Fibroblast of the aortic adventitia (primary cell): ENCODE results near the gene CCNB2. TPM values are rescaled to one million over a fixed set of nuclear protein-coding genes. Genes with fewer than 3 reads are reported as not detected.
"Not testable (repeated sequence)": the region's sequence is repeated elsewhere in the genome, so short reads cannot be mapped to it uniquely, and the experiment has no call there.

Experiments
- DNase-seq: peaks from one replicate; pipeline ENCODE4 v3.0.0-alpha.2; 2010; ENCODE audit warnings: low read depth
- H3K4me3 ChIP-seq: 2 replicates; pipeline ENCODE4 v1.5.1; 2011; ENCODE audit warnings: low read depth, mild to moderate bottlenecking, control low read depth, low read length, moderate library complexity
- CTCF ChIP-seq: IDR thresholded peaks from 2 replicates; pipeline ENCODE4 v1.5.1; 2011; ENCODE audit warnings: mild to moderate bottlenecking, low read length, control low read depth, inconsistent platforms; ENCODE audit not compliant: insufficient read depth
- total RNA-seq: library from RNA; depleted of rRNA; stranded (reverse); fragments of >200 nt; gene quantifications from 2 replicates; pipeline ENCODE4 v1.2.3, GENCODE V29; 2012; ENCODE audit warnings: low replicate concordance

The CCNB2 gene
- total RNA-seq, 1 donor, result 32.1 TPM

- DNase-seq, result no peak
These were observed 38.3 kb downstream of the CCNB2 start for GRCh38 chr15:59143281-59143680.

GRCh38 chr15:59144594-59144993 lies 39.6 kb downstream of the CCNB2 start:
- DNase-seq, result peak; percentile 22
- TF ChIP-seq CTCF, result peak; percentile 24

More at GRCh38 chr15:59143281-59143680, 38.3 kb downstream of the CCNB2 start:
- no peak for TF ChIP-seq CTCF
- no peak overlapping the region for H3K4me3 ChIP-seq

GRCh38 chr15:59147666-59148065 lies 42.7 kb downstream of the CCNB2 start:
- DNase-seq, result no peak
- H3K4me3 ChIP-seq, result no peak overlapping the region
- no peak for TF ChIP-seq CTCF

More at GRCh38 chr15:59144594-59144993, 39.6 kb downstream of the CCNB2 start:
- not testable (repeated sequence) for H3K4me3 ChIP-seq

GRCh38 chr15:59148153-59148833 lies 43.3 kb downstream of the CCNB2 start:
- peak; percentile 82 for DNase-seq
- H3K4me3 ChIP-seq, result no peak overlapping the region
- no peak for TF ChIP-seq CTCF

- DNase-seq, result peak; percentile 12
- TF ChIP-seq CTCF, result no peak
- no peak overlapping the region for H3K4me3 ChIP-seq
These were observed 45.2 kb downstream of the CCNB2 start for GRCh38 chr15:59150185-59150584.

- TF ChIP-seq CTCF, result no peak
- DNase-seq, result no peak
- no peak overlapping the region for H3K4me3 ChIP-seq
These were observed 47.9 kb downstream of the CCNB2 start for GRCh38 chr15:59152694-59153450.
